H54 (cell line): ENCODE data around the gene DGAT2L6.
"Not testable (repeated sequence)": the region's sequence is repeated elsewhere in the genome, so short reads cannot be mapped to it uniquely, and the experiment has no call there.

Source experiments
- DNase-seq: peaks from one replicate; pipeline ENCODE4 v3.0.0; 2011; ENCODE audit warnings: low spot score, mixed read lengths; ENCODE audit not compliant: insufficient read length
- FAIRE-seq: peaks from 3 replicates; lab custom pipeline; 2011; peaks lifted over from hg19 to GRCh38; lab: Jason Lieb, UNC
- POLR2A ChIP-seq: IDR thresholded peaks from 2 replicates; pipeline ENCODE4 v1.6.1; 2011; ENCODE audit warnings: low read depth, mild to moderate bottlenecking, low read length

DGAT2L6 gene

DNA sequence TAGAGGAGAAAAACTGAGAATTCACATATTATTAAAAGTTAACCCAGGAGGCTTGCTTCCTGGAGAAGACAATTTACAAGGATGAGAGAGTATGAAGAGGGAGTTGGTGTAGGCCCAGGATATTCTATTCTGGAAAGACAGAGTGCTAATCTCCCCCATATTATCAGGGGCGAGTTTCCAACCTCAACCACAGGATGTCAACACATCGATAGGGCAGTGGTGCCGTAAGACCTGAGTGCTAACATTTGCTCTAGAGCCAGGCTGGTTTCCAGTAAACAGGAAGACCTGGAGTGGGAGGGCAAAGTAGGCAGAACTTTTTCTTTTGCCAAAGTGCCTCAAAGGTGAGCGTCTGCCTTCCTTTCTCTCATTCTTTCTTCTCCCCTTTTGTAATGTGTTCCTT, 54.4 kb downstream of the DGAT2L6 start:
- DNase-seq = no peak
- no peak for FAIRE-seq
- no peak for TF ChIP-seq POLR2A

DNA sequence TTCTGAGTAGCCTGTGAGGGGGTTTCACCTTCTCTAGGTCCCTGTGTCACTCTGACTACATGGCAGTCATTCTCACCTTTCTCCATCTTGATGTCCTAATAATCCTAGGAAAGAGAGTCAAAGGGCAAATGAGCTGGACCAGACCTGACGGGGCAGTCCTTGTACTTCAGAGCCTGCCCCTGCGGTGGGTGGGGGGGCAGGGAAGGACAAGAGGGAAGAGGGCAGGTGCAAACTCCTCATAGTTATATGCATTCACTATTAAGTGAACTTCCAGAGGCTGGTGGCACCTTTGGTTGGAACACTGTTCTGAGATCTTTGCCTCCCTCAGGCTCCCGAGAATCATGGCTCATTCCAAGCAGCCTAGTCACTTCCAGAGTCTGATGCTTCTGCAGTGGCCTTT, 57.1 kb downstream of the DGAT2L6 start, which contains the start of gene AWAT1:
Gene AWAT1, plus strand, starts transcription at position 301 of the 400 bp plus-strand sequence. Its CDS starts 41 bp downstream, at position 342.
- no peak for FAIRE-seq
- no peak for TF ChIP-seq POLR2A

DNA sequence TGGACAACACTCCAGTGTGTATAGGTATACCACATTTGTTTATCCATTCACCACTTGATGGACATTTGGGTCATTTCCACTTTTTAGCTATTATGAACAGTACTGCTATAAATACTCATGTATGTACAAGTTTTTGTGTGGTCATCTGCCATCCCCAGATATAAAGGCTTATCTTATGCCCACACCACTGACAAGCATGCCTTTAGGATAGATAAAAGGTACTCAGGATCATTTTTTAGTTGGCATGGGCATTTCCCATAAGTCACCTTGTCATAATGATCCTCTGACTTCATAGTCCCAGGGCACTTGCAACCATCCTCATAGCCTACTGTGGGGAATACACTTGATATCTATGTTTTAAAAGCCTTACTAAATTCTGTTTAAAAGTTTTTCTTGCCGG, 63.5 kb downstream of the DGAT2L6 start:
- DNase-seq (no peak), FAIRE-seq (no peak)
- no peak for TF ChIP-seq POLR2A

More for the DNA sequence above, 57.1 kb downstream of the DGAT2L6 start, which contains the start of gene AWAT1:
- DNase-seq = no peak

DNA sequence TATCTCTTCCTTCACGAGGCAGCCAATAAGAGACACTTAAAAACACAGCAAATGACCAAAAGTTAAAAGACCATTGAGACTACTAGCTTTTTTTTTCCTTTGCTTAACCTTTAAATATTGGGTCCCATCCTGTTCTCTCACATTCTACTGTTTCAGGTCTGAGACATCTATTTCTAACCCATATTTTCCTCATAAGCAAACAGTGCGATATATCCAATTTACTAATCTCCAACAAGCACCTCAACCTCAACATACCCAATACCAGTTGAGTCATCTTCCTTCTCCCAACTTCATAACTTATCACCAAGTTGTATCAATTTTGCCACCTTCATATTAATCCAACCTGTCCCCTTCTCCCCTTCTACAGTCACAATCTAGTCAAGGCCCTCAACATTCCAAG, 64.2 kb downstream of the DGAT2L6 start:
- no peak for FAIRE-seq
- TF ChIP-seq POLR2A = no peak
- DNase-seq = no peak

DNA sequence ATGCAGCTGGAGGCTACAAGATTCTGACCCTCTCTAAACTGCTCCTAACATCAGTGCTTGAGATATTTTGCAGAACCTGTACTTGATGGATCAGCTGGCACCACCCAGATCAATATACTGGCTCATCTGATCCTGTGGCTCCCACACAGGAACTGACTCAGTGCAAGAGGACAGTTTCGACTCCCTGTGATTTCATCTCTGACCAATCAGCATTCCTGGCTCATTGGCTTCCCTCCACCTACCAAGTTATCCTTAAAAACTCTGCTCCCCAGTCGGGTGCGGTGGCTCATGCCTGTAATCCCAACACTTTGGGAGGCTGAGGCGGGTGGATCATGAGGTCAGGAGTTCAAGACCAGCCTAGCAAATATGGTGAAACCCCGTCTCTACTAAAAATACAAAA, 66.3 kb downstream of the DGAT2L6 start:
- DNase-seq, FAIRE-seq: not testable (repeated sequence)

DNA sequence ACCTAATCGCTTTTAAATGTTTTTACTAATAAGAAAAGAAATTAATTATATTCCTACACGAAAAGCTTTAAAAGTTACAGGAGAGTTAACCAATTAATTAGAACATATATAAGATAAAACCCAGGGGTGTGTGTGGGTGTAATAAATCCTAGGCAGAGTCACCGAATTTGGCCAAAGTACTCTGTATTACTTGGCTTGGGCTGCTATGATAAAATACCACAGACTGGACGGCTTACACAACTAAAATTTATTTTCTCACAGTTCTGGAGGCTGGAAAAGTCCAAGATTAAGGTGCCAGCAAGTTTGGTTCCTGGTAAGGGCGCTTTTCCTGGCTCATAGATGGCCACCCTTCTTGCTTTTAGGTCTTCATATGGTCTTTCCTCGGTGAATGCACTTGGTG, 67.6 kb downstream of the DGAT2L6 start:
- no peak for DNase-seq
- TF ChIP-seq POLR2A = no peak
- FAIRE-seq = no peak

DNA sequence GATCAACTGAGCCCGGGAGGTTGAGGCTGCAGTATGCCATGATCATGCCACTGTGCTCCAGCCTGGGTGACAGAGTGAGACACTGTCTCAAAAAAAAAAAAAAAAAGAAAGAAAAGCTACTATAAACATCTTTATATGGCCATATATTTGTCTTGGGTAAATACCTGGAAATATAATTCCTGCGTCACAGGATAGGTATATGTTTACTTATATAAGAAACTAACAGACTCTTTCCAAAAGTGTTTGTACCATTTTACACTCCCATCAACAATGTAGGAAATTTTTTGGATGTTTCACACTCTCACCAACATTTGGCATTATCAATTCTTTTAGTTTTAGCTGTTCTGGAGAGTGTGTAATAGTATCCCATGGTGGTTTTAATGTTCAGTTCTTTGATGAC, 70.0 kb downstream of the DGAT2L6 start:
- TF ChIP-seq POLR2A = no peak
- FAIRE-seq = no peak
- DNase-seq = no peak

DNA sequence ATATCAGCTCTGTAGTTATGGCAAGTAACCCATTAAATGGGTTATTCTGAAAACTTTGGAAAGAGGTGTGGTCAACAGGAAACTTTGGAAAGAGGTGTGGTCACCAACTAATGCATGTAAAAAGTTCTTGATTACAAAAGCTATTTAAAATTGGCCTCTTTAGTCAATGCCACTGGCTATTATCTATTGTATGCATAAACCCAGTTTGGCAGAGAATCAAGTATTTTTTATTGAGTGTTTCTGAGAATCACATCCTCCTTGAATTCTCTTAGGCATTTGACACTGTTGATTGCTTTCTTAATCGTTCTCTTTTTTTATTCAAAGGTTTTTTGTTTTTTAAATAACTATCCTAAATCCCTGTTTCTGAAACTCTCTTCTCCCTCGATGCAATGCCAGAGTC, 75.2 kb downstream of the DGAT2L6 start:
- FAIRE-seq (no peak), DNase-seq (no peak)
- TF ChIP-seq POLR2A = no peak

DNA sequence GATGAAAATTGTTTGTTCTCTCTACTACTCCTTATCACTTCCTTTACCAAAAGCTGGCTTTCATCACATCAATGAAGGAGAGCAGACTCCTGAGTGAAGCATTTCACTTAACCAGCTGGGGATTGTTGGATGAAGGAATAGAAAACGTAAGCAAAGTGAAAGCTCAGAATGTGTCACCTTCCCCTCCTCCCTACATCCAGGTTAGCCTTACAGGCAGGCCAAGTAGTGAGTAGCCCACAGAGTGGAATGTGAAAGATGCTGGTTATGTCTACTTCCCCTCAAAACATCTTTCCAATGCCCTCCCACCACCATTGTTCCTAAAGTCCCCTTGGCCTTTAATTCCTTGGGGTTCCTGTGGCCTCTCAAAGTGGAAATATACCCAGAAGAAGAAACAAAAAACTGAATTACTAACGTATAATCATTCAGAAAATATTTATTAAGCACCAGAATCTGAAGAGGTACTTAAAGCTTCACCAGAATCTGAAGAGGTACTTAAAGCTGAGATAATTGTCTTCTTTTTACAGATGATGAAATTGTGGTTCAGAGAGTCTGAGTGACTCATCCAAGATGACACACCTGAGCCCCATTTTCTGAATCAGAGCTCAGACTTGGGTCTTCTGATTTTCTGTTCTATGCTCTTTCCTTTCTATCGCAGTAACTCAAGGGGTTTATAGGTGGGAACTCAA, 76.2 kb downstream of the DGAT2L6 start:
- FAIRE-seq (no peak), DNase-seq (no peak)
- TF ChIP-seq POLR2A = no peak

DNA sequence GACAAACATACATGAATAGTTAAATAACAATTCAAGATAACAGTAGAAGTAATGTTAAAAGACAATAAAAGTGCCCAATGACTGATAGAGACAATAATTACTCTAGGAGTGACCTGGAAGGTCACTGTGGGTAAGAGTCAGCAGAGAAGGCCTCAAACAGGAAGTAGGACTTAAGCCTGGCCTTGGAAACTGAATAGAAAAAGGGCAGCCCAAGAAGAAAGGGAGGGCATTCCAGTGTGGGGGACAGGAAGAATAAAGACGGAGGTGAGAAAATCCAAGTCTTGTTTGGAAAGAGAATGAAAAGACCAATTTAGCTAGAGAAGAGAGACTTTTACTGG, 76.7 kb downstream of the DGAT2L6 start:
- no peak for TF ChIP-seq POLR2A
- DNase-seq (no peak), FAIRE-seq (no peak)

DNA sequence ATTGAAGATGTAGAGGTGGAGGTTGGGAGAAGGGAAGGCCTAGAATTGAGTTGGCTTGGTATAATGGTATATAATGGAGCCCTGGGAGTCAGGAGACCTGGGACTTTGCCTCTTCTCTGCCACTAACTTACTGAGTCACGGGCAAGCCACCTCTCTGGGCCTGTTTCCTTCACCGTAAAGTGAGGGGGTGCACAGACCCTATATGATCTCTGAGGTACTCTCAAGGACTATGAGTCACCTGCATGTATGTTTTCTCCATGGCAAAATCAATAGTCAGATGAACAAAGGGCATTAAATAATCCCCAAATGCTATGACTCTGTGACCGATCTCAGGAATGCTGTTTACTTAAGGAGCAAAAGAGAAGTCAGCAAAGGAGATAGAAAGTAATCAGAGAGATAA, 77.6 kb downstream of the DGAT2L6 start:
- FAIRE-seq (no peak), DNase-seq (no peak)
- TF ChIP-seq POLR2A = no peak
